ENCODE measurements around the gene NME7.

The NME7 gene

GRCh38 chr1:169259816-169260215 is 107.8 kb downstream of the NME7 start:
- DNase-seq = no peak
- intact Hi-C loops (cut with DNase I; ENCODE audit: low total_unique reads) = no loop called here
- TF ChIP-seq CTCF (IDR thresholded peaks at IDR 0.05) = no peak

DNA sequence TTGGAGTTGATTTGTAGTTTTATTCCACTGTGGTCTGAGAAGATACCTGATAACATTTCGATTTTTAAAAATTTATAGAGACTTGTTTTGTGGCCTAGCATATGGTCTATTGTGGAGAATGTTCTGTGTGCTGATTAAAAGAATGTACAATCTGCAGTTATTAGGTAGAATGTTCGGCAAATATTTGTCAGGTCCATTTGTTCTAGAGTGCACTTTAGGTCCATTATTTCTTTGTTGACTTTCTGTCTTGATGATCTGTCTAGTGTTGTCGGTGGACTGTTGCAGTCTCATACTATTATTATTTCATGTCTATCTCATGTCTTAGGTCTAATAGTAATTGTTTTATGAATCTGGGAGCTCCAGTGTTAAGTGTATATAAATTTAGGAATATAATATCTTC is 116.8 kb downstream of the NME7 start:
- intact Hi-C loops (cut with DNase I; ENCODE audit: low total_unique reads) = no loop called here
- no peaks in the 10 kb centered on the region for H3K9me3 ChIP-seq
- no peak overlapping the region for H3K4me3 ChIP-seq
- TF ChIP-seq CTCF (IDR thresholded peaks at IDR 0.05) = no peak
- H3K4me1 ChIP-seq = no peaks in the 10 kb centered on the region
- H3K36me3 ChIP-seq = no peaks in the 10 kb centered on the region
- no peak for DNase-seq
- H3K27me3 ChIP-seq = no peaks in the 10 kb centered on the region
- H3K27ac ChIP-seq = no peak overlapping the region

More at GRCh38 chr1:169259816-169260215, 107.8 kb downstream of the NME7 start:
- Histone ChIP-seq H3K36me3 (peaks cover 0 to 10% (median 0%) of the 10 kb centered on the region in 3 donors), H3K27ac (no peak overlapping the region), H3K27me3 (no peaks in the 10 kb centered on the region), H3K4me1 (no peaks in the 10 kb centered on the region), H3K9me3 (peaks cover 0 to 6% (median 0%) of the 10 kb centered on the region in 3 donors), H3K4me3 (no peak overlapping the region)

DNA sequence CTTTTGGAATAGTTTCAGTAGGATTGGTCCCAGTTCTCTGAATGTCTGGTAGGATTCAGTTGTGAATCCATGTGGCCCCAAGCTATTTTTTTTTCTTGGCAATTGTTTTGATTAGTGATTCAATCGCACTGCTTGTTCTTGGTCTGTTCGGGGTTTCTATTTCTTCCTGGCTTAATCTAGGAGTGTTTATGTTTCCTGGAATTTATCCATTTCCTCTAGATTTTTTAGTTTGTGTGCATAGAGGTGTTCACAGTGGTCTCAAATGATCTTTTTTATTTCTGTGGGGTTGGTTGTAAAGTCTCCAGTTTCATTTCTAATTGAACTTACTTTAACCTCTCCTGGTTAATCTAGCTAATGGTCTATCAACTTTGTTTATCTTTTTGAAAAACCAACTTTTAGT is 117.6 kb downstream of the NME7 start:
- Histone ChIP-seq H3K4me3 (no peak overlapping the region), H3K36me3 (no peaks in the 10 kb centered on the region), H3K4me1 (no peaks in the 10 kb centered on the region), H3K9me3 (no peaks in the 10 kb centered on the region), H3K27me3 (no peaks in the 10 kb centered on the region), H3K27ac (no peak overlapping the region)
- no peak for TF ChIP-seq CTCF (IDR thresholded peaks at IDR 0.05)
- DNase-seq = no peak
- intact Hi-C loops (cut with DNase I; ENCODE audit: low total_unique reads) = no loop called here

DNA sequence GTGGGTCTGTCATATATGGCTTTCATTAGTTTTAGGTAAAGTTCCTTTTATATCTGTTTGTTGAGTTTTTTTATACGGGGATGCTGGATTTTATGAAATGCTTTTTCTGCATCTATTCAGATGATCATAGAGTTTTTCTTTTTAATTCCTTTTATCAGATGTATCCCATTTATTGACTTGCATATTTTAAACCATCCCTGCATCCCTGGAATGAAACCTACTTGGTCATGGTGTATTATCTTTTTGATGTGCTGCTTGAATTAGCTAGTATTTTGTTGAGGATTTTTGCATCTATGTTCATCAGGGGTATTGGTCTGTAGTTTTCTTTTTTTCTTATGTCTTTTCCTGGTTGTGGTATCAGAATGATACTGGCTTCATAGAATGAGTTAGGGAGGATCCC is 118.0 kb downstream of the NME7 start:
- Histone ChIP-seq H3K4me3 (no peak overlapping the region), H3K9me3 (no peaks in the 10 kb centered on the region), H3K4me1 (no peaks in the 10 kb centered on the region), H3K36me3 (no peaks in the 10 kb centered on the region), H3K27ac (no peak overlapping the region), H3K27me3 (no peaks in the 10 kb centered on the region)
- no peak for TF ChIP-seq CTCF (IDR thresholded peaks at IDR 0.05)
- no peak for DNase-seq
- intact Hi-C loops (cut with DNase I; ENCODE audit: low total_unique reads) = no loop called here

DNA sequence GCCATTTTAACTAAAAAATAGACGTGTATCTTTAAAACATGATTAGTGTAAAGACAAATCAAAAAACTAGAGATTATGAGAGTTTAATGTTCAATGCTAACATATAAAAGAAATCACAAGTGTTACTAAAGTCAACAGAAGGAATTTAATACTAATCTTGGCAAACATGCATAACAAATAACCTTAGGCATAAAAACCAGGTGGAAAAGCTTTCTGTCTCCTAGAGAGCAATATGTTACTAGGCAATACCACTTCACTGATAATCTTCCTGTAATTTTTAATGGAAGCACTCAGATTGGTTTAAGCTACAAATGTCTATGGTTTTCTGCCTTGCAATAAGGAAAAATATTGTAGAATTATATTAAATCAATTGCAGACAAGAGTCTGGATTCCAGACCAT is 121.9 kb downstream of the NME7 start:
- Histone ChIP-seq H3K36me3 (no peaks in the 10 kb centered on the region), H3K4me3 (no peak overlapping the region), H3K4me1 (no peaks in the 10 kb centered on the region), H3K27me3 (no peaks in the 10 kb centered on the region), H3K27ac (no peak overlapping the region), H3K9me3 (no peaks in the 10 kb centered on the region)
- intact Hi-C loops (cut with DNase I; ENCODE audit: low total_unique reads) = no loop called here
- no peak for DNase-seq
- TF ChIP-seq CTCF (IDR thresholded peaks at IDR 0.05) = no peak
